HG03025 (cell line): ENCODE measurements around the gene NEO1.

ENCODE experiments used
- ATAC-seq: cut with Tn5 transposase; IDR thresholded peaks from one replicate; pipeline ENCODE4 v1.9.1; 2021; ENCODE audit warnings: mild to moderate bottlenecking, moderate library complexity; ENCODE audit not compliant: unreplicated experiment, low FRiP score

NEO1 gene

DNA sequence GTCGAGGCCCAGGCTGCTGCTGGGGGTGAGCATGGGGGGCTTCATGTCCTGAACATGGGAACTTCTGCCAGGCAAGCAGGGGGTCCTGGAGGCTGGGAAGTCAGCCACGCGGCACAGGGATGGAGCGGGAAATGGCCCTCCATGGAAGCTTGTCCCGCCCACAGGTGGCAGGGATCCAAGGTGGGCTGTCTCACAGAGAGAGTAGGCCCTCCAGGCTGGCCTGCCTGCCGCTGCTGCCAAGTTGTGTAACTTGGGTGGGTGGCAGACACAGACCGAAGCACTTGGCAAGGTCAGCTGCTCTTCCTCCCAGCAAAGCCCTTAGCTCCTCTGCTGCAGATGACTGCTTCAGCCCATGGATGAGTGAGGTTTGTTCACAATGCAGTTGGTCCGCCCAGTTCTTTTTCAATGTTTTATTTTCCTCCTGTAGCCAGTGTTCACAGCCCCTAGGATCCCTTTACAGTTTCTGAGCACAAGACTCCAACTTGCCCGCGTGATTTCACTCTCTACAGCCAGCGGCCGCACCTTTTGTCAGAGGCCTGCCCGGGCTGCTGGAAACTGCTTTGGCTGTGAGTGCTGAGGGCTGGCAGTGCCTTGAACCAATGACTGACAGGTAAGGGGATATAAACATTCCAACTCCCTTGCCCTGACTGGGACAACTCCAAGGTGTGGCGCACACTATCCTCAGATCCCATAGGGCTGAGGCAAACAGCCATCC, 289.8 kb downstream of the NEO1 start:
- ATAC-seq = no peak

DNA sequence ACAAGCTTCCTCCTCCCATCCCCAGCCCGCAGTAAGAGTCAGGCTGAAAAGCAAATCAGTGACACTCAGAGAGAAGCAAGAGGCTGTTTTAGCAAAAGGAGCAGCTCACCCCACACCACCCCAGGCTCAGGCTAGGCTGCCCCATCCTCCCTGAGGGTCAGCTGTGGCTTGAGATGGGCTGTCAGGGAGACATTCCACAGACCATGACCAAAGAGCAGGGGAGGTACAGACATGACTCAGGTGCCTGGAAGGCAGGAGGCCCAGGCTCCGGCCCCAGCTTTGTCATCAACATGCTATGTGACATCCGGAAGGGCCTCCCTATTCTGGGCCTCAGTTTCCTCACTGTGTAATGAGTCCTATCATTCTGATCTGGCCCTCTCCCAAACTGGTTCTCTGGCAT, 291.8 kb downstream of the NEO1 start:
- no peak for ATAC-seq

DNA sequence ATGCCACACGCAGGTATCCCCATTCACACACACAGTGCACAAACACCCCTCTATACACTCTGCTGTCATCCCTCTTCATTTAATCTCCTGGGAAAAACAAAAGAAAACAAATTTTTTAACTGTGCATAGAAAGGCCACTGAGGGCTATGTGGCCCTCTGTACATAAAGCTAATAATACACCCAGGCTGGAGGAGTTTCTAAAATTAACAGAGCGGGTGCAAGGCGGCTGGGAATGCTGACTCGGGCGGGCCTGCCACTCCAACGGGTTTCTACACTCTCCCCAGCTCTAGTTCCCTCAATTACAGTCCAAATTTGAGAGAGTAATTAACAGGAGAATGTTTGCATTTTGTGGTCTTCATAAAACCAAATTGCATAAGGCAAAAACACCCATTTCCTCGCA, 293.4 kb downstream of the NEO1 start:
- no peak for ATAC-seq

DNA sequence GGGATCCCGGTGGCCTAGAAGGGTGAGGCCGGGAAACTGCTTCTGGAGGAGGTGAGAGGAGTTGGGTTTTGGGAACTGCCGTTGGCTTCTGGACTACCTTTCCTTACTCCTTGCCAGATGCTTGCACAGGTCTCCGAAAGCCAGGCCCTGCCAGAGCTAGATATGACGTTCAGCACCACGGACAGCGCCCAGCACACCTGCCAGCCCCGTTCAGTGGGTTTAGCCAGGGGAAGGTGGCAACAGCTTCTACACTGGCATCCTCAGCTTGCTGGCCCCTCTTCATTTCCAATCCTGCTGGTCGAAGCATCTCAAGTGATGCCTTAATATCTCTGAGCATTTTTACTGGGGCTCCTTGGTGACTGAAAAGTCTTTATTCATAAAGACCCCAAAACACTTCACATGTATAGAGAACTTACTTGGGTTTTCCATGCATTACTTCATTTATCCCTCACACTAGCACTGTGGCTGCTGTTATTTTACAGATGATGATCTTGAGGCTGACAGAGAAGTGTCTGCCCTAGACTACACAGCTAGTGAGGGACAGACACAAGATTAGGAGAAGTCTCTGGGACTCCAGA, 294.6 kb downstream of the NEO1 start:
- ATAC-seq = no peak

DNA sequence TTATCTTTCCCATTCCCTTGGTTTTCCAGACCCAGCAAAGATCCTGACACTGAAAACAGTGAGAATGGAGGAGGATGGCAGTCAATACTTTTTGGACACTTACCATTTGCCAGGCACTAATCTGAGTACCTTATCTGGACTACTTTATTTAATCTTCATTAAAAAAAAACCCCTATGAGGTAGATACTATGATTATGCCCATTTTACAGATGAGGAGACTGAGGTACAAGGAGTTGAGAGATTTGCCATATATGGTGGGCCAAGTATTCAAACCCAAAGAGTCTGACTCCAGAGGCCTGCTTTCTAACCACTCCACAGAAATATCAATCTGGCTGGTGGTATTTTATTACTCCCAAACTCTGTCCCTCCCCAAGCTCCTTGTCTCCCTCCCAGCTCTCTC, 296.9 kb downstream of the NEO1 start:
- no peak for ATAC-seq

DNA sequence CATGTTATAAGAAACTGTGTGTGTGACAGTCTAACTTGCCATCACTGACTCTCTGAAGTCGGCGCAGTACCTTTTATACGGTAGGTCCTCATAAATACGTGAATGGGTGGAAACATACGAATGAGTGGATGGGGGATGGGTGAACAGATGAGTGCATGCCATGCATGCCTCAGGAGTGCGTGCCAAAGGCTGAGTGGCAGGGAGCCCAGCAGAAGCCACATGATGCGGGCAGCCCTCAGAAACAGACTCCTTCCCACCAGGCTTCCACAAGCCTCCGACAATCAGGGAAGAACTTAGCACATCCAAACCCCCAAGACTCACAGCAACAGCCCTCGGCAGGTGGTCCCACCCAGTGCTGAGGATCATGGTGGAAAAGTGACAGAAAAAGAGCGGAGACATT, 299.8 kb downstream of the NEO1 start:
- ATAC-seq = no peak

DNA sequence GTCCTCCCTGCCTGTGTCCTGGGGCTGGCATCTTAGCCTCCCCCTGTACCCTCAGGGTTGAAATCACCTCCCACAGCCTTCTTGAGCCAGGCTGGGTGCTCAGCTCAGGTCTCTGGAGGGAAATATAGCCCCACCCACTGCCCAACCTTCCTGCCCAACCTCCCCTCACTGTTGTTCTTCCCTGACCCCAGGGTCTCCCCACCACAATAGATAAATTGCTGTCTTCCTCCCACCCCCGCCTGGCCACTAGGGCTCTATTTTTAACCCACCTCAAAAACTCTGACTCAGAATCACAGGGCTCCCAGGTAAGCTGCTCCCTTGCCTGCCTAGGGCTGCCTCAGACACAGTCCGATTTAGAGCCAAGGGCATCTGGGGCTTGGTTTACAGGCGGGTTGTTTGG, 301.5 kb downstream of the NEO1 start:
- no peak for ATAC-seq

DNA sequence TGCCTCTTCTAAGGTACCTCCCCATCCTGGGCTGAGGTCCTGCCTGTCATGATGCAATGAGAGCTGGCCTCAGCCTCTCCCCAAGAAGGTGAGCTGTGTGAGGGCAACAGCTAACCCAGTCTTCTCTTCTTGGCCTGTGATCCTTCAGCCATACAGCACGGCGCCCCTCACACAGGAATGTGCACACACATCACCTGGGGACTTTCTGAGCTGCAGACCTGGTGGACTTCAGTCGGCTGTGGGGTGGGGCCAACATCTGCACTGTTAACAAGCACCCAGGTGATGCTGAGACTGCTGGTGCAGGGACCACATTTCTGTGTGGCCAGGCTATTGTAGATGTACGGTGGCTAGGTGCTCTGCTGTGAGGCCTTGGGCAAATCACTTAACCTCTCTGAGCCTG, 302.0 kb downstream of the NEO1 start:
- ATAC-seq = no peak
